ENCODE measurements around the gene COX19. TPM values are rescaled to one million over a fixed set of nuclear protein-coding genes. Genes with fewer than 3 reads are reported as not detected.
"Not testable (repeated sequence)": the region's sequence is repeated elsewhere in the genome, so short reads cannot be mapped to it uniquely, and the experiment has no call there.

The COX19 gene
- total RNA-seq, 1 experiment from 2014 or later, result 11.5 TPM

DNA sequence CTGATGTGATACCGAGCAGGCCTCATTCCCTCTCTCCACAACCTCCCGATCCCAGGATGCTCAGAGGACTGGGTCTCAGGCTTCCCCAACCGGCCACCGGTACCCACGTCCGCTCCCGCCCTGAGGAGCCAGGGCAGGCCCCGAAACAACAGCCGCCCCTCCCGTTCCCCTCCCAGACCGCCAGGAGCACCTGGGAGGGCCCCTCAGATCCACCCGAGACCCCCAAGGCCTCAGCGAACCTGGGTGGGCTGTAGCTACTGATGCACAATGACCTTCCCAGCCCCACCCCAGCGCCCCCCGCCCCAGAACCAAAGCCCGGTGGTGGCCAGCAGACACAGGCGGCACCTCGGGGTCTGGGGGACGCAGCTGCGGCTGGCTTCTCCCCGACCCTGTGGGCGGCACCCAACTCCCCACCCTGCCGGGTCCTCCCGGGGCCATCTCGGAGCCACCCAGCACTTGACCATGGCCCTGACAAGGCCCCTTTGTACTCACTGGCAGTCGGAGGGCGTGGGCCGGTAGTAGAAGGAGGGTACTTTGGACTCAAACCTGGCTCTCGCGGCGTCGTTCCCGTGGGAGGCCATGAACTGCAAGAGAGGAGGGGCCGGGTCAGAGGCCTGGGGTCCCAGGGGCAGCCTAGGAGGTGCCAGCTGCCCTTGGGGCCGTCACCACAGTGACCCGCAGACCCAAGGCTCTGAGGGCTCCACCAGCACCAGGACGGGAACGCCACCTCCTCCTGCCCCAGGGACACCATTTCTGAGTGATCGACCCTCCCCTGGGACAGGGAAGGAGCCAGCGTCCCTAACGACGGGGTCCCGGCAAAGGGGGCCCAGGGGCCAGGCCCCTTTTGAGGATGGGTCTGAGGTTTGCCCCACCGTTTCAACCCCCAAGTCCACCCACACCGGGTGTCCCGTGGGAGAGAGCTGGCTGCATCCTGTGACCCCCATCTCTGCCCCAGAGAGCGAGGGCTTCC lies 49.0 kb downstream of the COX19 start:
- no peak for DNase-seq (ENCODE audit: low read depth)

DNA sequence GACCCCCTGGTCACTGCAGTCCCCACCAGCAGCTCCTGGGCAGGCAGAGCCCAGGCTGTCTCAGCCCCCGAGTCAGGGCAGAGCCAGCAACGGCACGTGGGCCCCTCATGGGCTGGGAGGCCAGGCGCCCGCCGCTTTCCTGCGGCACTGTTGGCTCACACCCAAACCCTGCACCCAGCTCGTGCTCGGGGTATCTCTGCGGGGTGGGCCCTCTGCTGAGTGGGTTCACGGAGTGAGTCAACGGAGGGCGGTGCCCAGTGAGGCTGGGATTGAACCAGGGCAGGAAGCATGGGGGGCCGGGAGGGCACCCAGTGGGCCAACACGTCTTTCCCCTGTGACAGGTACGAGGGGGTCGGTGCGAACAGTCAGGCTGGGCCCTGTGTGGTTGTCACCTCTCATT lies 49.7 kb downstream of the COX19 start:
- peak; percentile 69 for DNase-seq (ENCODE audit: low read depth)

DNA sequence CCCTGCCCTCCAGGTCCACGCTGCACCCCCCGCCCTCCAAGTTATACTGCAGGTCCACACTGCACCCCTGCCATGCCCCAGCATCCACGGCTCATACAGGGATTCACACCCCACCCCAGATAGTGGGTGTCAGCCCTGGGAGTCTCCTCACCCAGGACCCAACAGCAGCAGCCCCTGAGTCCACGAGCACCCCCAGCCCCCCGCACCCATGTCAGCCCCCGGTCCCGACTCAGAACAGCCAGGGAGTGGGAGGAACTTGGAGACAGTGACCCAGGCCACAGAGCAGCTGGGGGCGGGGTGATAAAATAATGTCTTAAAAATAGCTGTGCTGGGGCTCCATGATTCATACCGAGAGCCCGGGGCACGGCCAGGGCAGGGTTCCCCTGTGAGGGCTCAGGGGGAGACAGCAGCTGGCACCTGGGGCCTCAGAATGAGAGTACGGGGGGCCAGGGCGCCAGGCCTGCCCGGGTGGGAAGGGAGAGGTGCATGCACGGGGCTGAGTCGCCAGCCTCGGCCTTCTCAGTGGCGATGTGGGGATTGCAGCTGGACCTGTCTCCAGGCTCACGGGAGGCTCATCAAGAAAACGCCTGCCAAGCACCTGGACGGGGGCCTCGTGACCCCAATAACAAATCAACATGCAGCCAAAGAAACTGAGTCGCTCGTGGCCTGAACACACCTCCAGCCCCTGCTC lies 50.7 kb downstream of the COX19 start:
- DNase-seq (ENCODE audit: low read depth), result peak; percentile 53

DNA sequence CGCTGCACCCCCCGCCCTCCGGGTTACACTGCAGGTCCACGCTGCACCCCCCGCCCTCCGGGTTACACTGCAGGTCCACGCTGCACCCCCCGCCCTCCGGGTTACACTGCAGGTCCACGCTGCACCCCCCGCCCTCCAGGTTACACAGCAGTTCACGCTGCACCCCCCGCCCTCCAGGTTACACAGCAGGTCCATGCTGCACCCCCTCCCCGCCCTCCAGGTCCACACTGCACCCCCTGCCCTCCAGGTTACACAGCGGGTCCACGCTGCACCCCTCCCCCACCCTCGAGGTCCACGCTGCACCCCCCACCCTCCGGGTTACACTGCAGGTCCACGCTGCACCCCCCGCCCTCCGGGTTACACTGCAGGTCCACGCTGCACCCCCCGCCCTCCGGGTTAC lies 51.3 kb downstream of the COX19 start:
- not testable (repeated sequence) for DNase-seq (ENCODE audit: low read depth)

DNA sequence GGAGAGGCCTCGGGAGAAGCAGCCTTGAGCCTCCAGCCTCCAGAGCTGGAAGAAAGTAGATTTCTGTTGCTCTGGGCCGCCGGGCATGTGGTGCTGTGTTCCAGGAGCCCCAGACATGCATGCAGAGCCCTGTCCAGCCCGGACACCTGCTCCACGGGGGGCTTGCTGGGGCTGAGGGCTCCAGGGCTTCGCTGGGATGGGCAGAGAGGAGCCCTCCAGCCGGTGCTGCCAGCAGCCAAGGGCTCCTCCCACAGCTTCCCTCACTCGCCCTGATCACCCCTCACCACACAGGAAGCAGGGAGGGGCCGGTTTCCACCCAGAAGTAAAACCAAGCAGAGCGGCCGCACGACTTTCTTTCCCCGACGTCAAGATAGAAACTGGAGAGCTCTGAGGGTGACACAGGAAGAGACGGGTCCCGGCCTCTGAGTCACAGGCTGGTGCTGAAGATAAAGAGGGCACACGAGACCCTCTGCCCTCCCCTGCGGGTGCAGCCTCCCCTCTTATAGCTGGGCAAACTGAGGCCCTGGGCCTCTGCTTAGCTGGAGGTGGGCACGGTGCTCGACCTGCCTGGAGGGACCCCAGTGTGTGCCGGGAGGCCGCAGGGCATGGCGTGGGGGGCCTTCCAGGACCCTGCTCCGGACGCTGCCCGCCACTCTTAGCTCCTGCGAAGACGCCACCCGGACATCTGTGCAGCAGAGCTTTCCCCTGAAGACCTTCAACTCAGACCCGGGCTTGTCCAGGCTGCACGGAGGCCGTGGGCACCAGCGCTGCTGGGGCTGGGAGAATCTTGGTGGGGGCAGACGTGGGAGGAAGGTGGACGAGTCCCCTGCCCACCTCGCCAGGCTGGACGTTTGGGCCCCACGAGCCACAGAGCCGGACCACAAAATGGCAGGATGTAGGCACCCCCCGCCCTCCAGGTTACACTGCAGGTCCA lies 52.0 kb downstream of the COX19 start:
- peak; percentile 90 for DNase-seq (ENCODE audit: low read depth)

DNA sequence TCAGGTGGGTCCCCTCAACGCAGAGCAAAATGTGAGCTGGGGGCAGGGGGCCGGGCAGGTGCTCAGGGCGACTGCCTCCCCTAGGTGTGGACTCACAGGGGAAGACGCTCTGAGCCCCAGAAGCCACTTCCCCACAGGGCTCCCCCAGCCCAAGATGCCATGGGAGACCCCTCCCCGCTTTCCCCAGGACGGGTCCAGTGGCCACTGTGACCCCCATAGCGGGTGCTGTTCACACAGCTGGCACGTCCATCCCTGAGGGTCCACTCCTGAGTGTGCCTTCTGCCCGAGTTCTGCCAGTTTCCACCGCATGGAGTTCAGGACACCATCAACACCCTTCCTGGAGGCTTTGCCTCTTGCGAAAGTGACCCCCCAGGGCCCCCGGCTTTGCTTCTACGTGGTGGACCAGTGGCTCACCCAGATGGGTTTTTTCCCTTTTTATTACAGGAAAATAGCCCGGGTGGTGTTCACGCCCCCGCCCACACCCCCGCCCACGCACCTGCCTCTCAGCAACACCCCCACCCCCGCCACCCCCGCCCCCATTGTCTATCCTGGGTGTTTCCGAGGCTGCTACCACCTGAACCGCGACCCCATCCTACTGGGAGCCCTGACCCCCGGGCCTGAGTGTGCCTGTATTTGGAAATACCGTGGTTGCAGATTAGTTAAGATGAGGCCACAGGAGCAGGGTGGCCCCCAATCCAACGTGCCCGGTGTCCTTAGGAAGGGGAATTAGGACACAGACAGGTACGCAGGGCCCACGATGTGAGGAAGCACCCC lies 52.8 kb downstream of the COX19 start:
- no peak for DNase-seq (ENCODE audit: low read depth)

DNA sequence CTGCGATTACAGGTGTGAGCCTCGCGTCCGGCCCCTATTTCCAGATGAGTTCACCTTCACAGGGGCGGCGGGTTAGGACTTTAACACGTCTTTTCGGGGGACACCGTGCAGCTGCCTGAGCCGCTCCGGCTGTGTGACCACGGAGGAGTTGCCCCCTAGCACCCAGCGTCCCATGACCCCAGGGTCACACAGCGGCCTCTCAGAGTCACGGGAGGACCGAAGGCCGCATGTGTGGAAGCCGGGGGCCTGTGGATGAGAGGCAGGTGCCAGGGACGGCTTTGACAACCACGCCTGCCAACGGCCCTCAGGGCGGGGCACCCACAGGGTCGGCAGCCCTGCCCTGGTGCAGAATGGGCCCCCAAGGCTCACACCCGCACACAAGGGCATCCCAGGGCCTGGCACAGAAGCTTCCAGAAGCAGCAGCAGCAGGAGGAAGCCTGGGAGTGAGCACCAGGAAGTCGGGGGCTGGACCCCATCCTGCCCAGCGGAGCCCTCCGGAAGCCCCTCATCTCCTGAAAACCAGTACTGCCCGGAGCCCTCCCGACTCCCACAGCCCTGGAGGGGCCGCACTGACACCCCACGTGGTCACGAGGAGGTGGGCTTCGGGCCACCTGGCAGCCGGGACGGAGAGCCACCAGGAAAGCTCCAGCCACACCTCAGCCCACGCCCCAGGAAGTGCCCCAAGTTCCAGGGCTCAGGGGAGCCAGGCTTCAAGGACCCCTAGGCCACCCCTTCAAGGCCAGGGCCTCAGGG lies 53.6 kb downstream of the COX19 start:
- DNase-seq (ENCODE audit: low read depth), result no peak

DNA sequence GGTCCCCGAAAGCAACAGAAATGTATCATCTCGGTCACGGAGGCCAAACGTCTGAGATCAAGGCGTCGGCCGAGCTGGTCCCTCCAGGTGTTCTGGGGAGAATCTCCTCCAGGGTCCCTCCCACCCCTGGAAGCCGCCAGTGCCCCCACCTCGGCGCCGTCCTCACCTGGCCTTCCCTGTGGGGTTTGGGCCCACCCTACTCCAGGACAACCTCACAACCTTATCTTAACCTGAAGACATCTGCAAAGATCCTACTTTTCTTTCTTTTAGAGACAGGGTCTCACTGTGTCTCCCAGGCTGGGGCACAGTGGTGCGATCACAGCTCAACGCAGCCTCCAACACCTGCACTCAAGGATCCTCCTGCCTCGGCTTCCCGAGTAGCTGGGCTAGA lies 54.3 kb downstream of the COX19 start:
- DNase-seq (ENCODE audit: low read depth), result no peak

DNA sequence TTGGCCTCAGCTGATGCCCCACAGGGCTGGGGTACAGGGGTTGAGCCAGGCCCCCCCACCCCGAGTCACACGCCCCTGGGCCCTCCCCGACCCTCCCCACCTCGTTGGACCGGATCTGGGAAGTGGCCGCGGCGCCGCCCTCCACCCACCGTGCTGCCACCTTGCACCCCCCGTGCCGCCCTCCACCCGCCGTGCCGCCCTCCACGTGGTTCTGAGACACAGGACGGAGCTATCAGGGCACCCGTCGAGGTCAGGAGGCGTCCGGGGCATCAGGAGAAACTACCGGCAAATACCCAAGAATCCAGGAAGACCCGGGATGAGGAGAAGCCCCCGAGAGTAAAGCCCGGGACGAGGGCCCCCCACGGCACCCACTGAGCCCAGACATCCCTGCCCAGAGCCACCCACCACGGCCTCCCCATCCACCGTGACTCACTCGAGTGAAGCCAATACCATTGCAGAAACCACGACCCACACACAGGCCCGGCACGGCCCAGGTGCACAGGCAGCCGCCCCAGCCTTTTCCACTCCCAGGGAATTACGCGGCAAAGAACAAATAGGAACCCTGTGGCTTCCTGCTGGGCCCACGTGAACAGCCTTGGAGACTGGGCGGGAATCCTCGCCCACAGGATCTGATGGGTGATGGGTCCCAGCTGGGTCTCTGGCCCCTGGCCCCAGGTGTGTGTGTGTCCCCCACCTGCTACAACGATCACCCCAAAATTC lies 54.8 kb downstream of the COX19 start:
- DNase-seq (ENCODE audit: low read depth), result no peak

DNA sequence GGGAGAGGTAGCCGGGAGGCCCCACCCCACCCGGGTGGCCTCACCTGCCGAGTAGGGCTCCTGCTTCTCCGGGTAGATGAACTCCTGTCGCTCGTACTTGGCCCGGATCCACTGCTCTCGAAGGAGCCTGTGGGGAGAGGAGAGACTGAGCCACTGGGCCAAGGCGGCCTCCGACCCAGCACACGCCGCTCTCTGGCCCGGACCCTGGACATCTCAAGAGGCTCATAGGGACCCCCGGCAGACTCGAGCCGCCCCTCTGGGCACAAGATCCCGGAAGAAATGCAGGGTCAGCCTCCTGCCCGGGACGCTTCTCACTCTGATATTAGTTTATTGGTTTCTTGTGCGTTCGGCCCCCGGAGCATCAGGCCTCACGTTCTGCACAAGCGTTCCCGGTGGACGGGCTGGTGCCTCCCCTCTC lies 55.4 kb downstream of the COX19 start:
- DNase-seq (ENCODE audit: low read depth), result no peak

DNA sequence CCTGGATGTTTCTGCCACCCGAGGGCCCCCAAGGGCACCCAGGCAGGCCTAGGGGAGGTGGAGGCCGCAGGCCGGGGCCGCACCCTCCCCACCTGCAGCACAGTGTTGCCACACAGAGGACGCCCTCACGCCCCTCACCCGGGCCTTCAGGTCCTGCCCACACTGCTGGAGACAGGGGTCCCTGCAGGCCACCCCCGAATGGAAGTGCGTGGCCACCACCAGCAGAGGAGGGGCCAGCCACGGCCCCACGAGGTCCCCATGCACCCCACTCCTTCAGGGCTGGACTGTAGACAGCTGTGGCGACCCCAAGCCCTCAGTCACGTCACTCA lies 56.3 kb downstream of the COX19 start:
- no peak for DNase-seq (ENCODE audit: low read depth)

DNA sequence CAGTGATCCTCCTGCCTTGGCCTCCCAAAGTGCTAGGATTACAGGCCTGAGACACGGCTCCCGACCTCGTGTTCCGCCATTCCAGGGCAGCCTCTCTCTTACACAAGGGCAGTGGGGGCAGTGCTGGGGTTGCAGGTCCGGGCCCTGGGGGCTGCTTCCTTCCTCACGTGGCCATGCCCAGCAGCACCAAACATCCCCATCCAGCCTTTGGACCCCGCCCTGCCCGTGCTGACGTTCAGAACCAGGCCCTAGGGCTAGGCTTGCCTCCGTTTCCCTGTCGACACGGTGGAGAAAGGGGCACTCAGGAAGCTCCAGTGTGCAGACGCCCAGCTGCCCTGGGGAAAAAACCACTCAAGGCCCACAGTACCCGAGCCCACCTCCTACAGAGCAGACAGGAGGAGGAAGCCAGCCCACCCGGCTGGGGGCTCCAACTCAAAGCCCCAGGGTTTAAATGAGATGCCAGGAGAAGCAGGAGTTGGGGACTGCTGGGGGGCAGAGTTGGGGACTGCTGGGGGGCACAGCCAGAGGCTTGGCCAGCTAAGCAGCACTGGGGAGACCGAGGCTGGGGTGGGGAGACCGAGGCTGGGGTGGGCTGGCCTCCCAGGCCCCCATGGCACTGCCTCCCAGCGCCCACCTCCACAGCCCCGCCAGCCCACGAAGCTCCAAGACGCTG lies 56.8 kb downstream of the COX19 start:
- DNase-seq (ENCODE audit: low read depth), result no peak

DNA sequence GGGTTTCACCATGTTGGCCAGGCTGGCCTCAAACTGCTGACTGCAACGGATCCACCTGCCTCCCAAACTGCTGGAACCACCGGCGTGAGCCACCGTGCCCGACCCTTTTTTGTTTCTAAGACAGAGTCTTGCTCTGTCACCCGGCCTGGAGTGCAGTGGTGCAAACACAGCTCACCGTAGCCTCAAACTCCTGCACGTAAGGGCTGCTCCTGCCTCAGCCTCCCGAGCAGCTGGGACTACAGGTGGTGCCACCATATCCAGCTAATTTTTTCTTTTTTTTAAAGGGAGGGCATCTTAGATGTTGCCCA lies 57.3 kb downstream of the COX19 start:
- no peak for DNase-seq (ENCODE audit: low read depth)

DNA sequence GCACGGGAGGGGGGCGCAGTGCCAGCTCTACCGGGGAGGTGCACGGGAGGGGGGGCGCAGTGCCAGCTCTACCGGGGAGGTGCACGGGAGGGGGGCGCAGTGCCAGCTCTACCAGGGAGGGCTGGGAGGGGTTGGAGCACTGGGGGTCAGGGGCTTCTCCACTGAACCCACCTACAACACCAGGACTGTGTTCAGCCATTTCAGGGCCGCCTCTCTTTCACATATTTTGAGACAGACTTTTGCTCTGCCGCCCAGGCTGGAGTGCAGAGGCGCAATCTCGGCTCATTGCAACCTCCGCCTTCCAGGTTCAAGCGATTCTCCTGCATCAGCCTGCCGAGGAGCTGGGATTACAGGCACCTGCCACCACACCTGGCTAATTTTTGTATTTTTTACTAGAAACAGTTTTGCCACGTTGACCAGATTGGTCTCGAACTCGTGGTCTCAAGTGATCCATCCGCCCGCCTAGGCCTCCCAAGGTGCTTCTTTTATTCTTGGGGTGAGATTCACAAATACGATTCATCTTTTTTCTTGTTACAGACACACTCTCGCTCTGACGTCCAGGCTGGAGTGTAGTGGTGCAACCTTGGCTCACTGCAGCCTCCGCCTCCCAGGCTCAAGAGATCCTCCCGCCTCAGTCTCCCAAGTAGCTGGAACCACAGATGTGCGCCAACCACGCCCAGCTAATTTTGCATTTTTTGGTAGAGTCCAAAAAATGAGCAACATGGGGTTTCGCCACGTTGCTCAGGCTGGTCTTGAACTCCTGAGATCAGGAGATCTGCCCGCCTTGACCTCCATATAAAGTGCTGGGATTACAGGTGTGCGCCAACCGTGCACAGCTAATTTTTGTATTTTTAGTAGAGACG lies 57.9 kb downstream of the COX19 start:
- no peak for DNase-seq (ENCODE audit: low read depth)

DNA sequence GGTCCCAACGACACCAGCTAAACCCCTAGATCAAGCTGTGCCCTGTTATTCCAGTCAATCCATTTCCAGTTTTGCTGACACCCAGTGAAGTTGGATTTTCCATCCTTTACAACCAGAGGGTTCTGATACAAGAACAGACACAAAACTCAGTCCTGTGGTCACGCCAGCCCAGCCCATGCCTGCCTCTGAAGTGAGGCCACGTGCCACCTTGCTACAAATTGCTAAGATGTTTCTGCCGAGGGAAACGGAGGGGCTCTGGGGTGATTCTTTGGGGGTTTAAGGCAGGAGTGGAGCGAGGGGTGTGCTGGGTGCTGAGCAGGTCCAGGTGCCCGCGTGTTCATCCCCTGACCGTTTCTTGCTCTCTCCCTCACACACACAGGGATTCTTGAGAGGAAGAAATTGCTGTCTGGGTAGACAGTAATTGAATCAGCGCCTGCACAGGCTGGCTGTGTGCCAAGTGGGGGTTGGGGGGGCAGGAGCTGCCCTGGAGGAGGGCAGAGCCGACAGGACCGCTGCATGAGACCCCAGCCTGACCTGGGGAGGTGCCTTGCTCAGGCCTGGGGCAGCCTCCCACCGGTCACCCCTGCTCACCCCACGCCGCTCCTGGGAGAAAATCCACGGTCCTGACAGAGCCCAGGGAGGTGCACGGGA lies 58.9 kb downstream of the COX19 start:
- no peak for DNase-seq (ENCODE audit: low read depth)
